Upper lobe of right lung (tissue), 1 donor: Measurements from ENCODE around the gene SEC24C. TPM values are rescaled to one million over a fixed set of nuclear protein-coding genes. Genes with fewer than 3 reads are reported as not detected.

ENCODE experiments used
- ATAC-seq: fragments of 200-7000 bp; cut with Tn5 transposase; one replicate; pipeline ENCODE4 v1.9.1; 2020; ENCODE audit warnings: mild to moderate bottlenecking, moderate library complexity
- DNase-seq: peaks from one replicate; pipeline ENCODE4 v3.0.0-alpha.2; 2020
- H3K27ac ChIP-seq: fragments of 200-600 bp; one replicate; pipeline ENCODE4 v1.8.0; 2022
- H3K27me3 ChIP-seq: fragments of 200-600 bp; one replicate; pipeline ENCODE4 v1.8.0; 2022; ENCODE audit warnings: mild to moderate bottlenecking
- H3K36me3 ChIP-seq: fragments of 200-600 bp; one replicate; pipeline ENCODE4 v1.8.0; 2022
- H3K4me1 ChIP-seq: fragments of 200-600 bp; one replicate; pipeline ENCODE4 v1.8.0; 2022
- H3K4me3 ChIP-seq: fragments of 200-600 bp; one replicate; pipeline ENCODE4 v1.8.0; 2022; ENCODE audit warnings: mild to moderate bottlenecking
- H3K9me3 ChIP-seq: fragments of 200-600 bp; one replicate; pipeline ENCODE4 v1.8.0; 2022
- CTCF ChIP-seq: fragments of 200-600 bp; IDR thresholded peaks from one replicate; pipeline ENCODE4 v1.8.0; 2022; ENCODE audit warnings: antibody characterized with exemption
- intact Hi-C: fragments of 100-400 bp; cut with DNase I; formaldehyde crosslinking; loops from one replicate; pipeline ENCODE4 v1.11.0; 2022
- total RNA-seq: library from RNA; stranded (reverse); fragmentation: NEBNext Ultra II Directional; extraction: Animal tissue kit (Norgen Biotek cat#: 25700); gene quantifications from one replicate; pipeline ENCODE4 v1.2.1, GENCODE V29; 2021
- donor health status: DM: no; HTN: yes; CAD: no; lungs with severe emphysema.

SEC24C gene
- total RNA-seq, 1 donor from 2014 or later, result 71.0 TPM

DNA sequence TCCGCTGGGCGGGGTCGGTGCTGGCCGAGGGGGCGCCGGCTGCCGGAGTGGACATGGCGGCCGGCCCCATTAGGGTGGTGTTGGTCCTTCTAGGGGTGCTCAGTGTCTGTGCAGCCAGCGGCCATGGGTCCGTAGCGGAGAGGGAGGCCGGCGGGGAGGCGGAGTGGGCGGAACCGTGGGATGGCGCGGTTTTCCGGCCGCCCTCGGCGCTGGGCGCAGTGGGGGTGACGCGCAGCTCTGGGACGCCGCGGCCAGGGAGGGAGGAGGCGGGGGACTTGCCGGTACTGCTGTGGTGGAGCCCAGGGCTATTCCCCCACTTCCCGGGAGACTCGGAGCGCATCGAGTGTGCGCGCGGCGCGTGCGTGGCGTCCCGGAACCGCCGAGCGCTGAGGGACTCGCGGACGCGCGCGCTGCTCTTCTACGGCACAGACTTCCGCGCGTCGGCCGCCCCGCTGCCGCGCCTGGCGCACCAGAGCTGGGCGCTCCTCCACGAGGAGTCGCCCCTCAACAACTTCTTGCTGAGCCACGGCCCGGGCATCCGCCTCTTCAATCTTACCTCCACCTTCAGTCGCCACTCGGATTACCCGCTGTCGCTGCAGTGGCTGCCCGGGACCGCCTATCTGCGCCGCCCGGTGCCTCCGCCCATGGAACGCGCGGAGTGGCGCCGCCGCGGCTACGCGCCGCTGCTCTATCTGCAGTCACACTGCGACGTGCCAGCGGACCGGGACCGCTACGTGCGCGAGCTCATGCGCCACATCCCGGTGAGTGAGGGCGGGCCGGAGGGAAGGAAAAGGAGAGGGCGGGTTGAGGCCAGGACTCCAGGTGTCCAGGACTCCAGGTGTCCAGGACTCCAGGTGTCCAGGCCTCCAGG lies 28.3 kb downstream of the SEC24C start:
- no peaks in the 10 kb centered on the region for H3K27me3 ChIP-seq
- H3K4me3 ChIP-seq, result peak overlapping the region; percentile 87
- H3K9me3 ChIP-seq, result no peaks in the 10 kb centered on the region
- ATAC-seq, result peak; percentile 87
- peak; percentile 92 for DNase-seq
- intact Hi-C loops, result no loop called here
- peak overlapping the region; percentile 97 for H3K27ac ChIP-seq
- no peak for TF ChIP-seq CTCF
- peaks cover 30% of the 10 kb centered on the region for H3K4me1 ChIP-seq
- peaks cover 76% of the 10 kb centered on the region for H3K36me3 ChIP-seq

GRCh38 chr10:73773152-73773879 lies 29.1 kb downstream of the SEC24C start:
- no peaks in the 10 kb centered on the region for H3K9me3 ChIP-seq
- H3K36me3 ChIP-seq, result peaks cover 70% of the 10 kb centered on the region
- DNase-seq (no peak), ATAC-seq (no peak)
- no peaks in the 10 kb centered on the region for H3K27me3 ChIP-seq
- H3K4me1 ChIP-seq, result peaks cover 30% of the 10 kb centered on the region
- peak overlapping the region; percentile 97 for H3K27ac ChIP-seq
- intact Hi-C loops, result no loop called here
- peak overlapping the region; percentile 87 for H3K4me3 ChIP-seq
- no peak for TF ChIP-seq CTCF

DNA sequence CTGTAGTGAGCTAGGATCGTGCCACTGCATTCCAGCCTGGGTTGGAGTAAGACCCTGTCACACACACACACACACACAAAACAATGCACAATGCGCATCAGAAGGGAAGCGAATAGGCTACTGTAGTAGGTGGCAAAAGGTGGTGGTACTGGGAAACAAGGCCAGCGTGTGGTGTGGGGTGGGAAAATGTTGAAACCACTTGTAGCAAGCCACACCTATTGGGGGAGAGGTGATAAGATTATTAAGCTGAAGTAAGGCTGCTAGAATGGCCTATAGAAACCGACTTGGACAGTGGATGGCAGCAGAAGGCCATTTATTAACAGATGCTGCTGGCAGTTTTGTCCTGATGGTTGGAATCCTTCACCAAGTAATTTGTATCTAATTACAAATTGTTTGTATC lies 30.5 kb downstream of the SEC24C start:
- H3K4me1 ChIP-seq, result peaks cover 30% of the 10 kb centered on the region
- intact Hi-C loops, result no loop called here
- DNase-seq (no peak), ATAC-seq (no peak)
- H3K9me3 ChIP-seq, result no peaks in the 10 kb centered on the region
- peaks cover 70% of the 10 kb centered on the region for H3K36me3 ChIP-seq
- H3K27me3 ChIP-seq, result no peaks in the 10 kb centered on the region
- H3K4me3 ChIP-seq, result peak overlapping the region; percentile 87
- no peak overlapping the region for H3K27ac ChIP-seq
- no peak for TF ChIP-seq CTCF

DNA sequence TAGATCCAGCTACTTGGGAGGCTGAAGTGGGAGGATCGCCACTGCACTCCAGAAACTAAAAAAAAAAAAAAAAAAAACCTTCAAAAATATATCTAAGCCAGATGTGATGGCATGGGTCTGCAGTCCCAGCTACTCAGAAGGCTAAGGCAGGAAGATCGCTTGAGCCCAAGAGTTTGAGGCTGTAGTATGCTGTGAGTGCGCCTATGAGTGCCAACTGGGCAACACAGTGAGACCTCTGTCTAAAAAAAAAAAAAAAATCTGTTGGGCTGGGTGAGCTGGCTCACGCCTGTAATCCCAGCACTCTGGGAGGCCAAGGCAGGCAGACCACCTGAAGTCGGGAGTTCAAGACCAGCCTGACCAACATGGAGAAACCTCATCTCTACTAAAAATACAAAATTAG lies 34.8 kb downstream of the SEC24C start:
- Histone ChIP-seq H3K9me3 (no peaks in the 10 kb centered on the region), H3K4me3 (no peak overlapping the region), H3K36me3 (peaks cover 50% of the 10 kb centered on the region), H3K4me1 (peaks cover 42% of the 10 kb centered on the region), H3K27ac (no peak overlapping the region), H3K27me3 (no peaks in the 10 kb centered on the region)
- TF ChIP-seq CTCF, result no peak
- DNase-seq (no peak), ATAC-seq (no peak)
- intact Hi-C loops, result no loop called here

- no peak overlapping the region for H3K4me3 ChIP-seq
- peaks cover 44% of the 10 kb centered on the region for H3K36me3 ChIP-seq
- intact Hi-C loops, result no loop called here
- TF ChIP-seq CTCF, result no peak
- peaks cover 37% of the 10 kb centered on the region for H3K4me1 ChIP-seq
- H3K27ac ChIP-seq, result no peak overlapping the region
- H3K9me3 ChIP-seq, result no peaks in the 10 kb centered on the region
- no peak for DNase-seq
- H3K27me3 ChIP-seq, result no peaks in the 10 kb centered on the region
- ATAC-seq, result no peak
Observed at GRCh38 chr10:73779539-73780197, 35.5 kb downstream of the SEC24C start.
